GM12873 (cell line): ENCODE measurements around the gene POMT1.

Experiments used
- CTCF ChIP-seq: IDR thresholded peaks from 2 replicates; pipeline ENCODE4 v1.5.1; 2012; ENCODE audit warnings: low read depth, mild to moderate bottlenecking, moderate library complexity, low read length, control low read depth; ENCODE audit not compliant: insufficient read depth; ENCODE audit errors: missing control alignments

Gene POMT1

GRCh38 chr9:131484560-131485185 is 18.0 kb upstream of the POMT1 start:
- no peak for TF ChIP-seq CTCF

- TF ChIP-seq CTCF, result no peak
Observed at GRCh38 chr9:131485206-131485605, 17.5 kb upstream of the POMT1 start.

GRCh38 chr9:131485728-131486422 is 16.8 kb upstream of the POMT1 start:
- no peak for TF ChIP-seq CTCF

- TF ChIP-seq CTCF, result no peak
Observed at GRCh38 chr9:131487001-131487400, 15.7 kb upstream of the POMT1 start.

GRCh38 chr9:131487621-131488031 is 15.1 kb upstream of the POMT1 start:
- no peak for TF ChIP-seq CTCF

- no peak for TF ChIP-seq CTCF
Observed at GRCh38 chr9:131490514-131490913, 12.2 kb upstream of the POMT1 start.

GRCh38 chr9:131491001-131491710 is 11.6 kb upstream of the POMT1 start:
- TF ChIP-seq CTCF, result no peak
